Activated CD4-positive, CD25-positive, alpha-beta regulatory T cell (primary cell): Measurements from ENCODE around the gene TWF2.
A peak's percentile ranks its signal among the peaks of the same experiment; 100 is the strongest.

ENCODE experiments used
- DNase-seq, 4 experiments: peaks; one replicate each; lab custom pipeline; 2025; lab: John Stamatoyannopoulos, UW

TWF2 gene

GRCh38 chr3:52202384-52203077 is 36.4 kb downstream of the TWF2 start:
- DNase-seq = no peak

GRCh38 chr3:52200981-52201679 is 37.8 kb downstream of the TWF2 start:
- no peak for DNase-seq

- DNase-seq = no peak
These were observed 40.0 kb downstream of the TWF2 start for GRCh38 chr3:52198643-52199608.

- DNase-seq = peak; percentile 85 to 93 (median 89)
These were observed 40.9 kb downstream of the TWF2 start, which contains the start of gene ALAS1 for GRCh38 chr3:52197842-52198625. TSS of gene ALAS1 (plus strand) at chr3:52198160. CDS start at chr3:52199242, 1,082 bp downstream.

GRCh38 chr3:52197499-52197841 is 41.5 kb downstream of the TWF2 start:
- no peak for DNase-seq

- no peak for DNase-seq
These were observed 42.0 kb downstream of the TWF2 start for GRCh38 chr3:52196977-52197376.

GRCh38 chr3:52195823-52196331 is 43.1 kb downstream of the TWF2 start:
- DNase-seq = no peak

GRCh38 chr3:52195291-52195597 is 43.7 kb downstream of the TWF2 start:
- DNase-seq = no peak

GRCh38 chr3:52194485-52195290 is 44.3 kb downstream of the TWF2 start:
- no peak for DNase-seq

GRCh38 chr3:52193065-52193464 is 45.9 kb downstream of the TWF2 start:
- DNase-seq = no peak

- no peak for DNase-seq
These were observed 47.3 kb downstream of the TWF2 start for GRCh38 chr3:52191663-52192062.

GRCh38 chr3:52190294-52191074 is 48.5 kb downstream of the TWF2 start:
- no peak for DNase-seq

GRCh38 chr3:52188556-52188955 is 50.4 kb downstream of the TWF2 start:
- DNase-seq = no peak

- no peak for DNase-seq
These were observed 52.2 kb downstream of the TWF2 start for GRCh38 chr3:52186729-52187128.

GRCh38 chr3:52185837-52186236 is 53.1 kb downstream of the TWF2 start:
- no peak for DNase-seq

- no peak for DNase-seq
These were observed 53.6 kb downstream of the TWF2 start for GRCh38 chr3:52185311-52185710.

GRCh38 chr3:52184690-52185089 is 54.3 kb downstream of the TWF2 start:
- no peak for DNase-seq

- DNase-seq = no peak
These were observed 55.0 kb downstream of the TWF2 start for GRCh38 chr3:52183786-52184445.

- no peak for DNase-seq
These were observed 56.3 kb downstream of the TWF2 start for GRCh38 chr3:52182691-52183090.
